Heart left ventricle (tissue), 16 donors: ENCODE results near the gene CCL3. TPM values are rescaled to one million over a fixed set of nuclear protein-coding genes. Genes with fewer than 3 reads are reported as not detected.

Experiments
- ATAC-seq, 4 donors: fragments of 200-7000 bp; cut with Tn5 transposase; one replicate each; pipeline ENCODE4 v1.9.1; 2020 to 2022; ENCODE audit warnings: moderate library complexity in 4 of 4, mild to moderate bottlenecking in 3 of 4, moderate number of reproducible peaks in 1 of 4
- DNase-seq, 5 donors: peaks; one replicate each; pipeline ENCODE4 v3.0.0-alpha.2; 2020
- H3K27ac ChIP-seq, 12 donors: fragments of 200-600 bp; sonication (generic) in 4 of 12; one replicate each; pipeline versions ENCODE4 v1.5.0 to v1.8.0; 2016 to 2022; ENCODE audit warnings: mild to moderate bottlenecking in 2 of 12
- H3K27me3 ChIP-seq, 9 donors: fragments of 200-600 bp; sonication (generic) in 2 of 9; one replicate each; pipeline versions ENCODE4 v1.5.1 to v1.8.0; 2016 to 2022; ENCODE audit warnings: mild to moderate bottlenecking in 3 of 9
- H3K36me3 ChIP-seq, 9 donors: fragments of 200-600 bp; sonication (generic) in 2 of 9; one replicate each; pipeline versions ENCODE4 v1.5.0 to v1.8.0; 2018 to 2022; ENCODE audit warnings: mild to moderate bottlenecking in 2 of 9
- H3K4me1 ChIP-seq, 12 donors: fragments of 200-600 bp; sonication (generic) in 4 of 12; one replicate each; pipeline versions ENCODE4 v1.5.0 to v1.8.0; 2016 to 2022; ENCODE audit warnings: mild to moderate bottlenecking in 3 of 12
- H3K4me3 ChIP-seq, 12 donors: fragments of 200-600 bp; sonication (generic) in 4 of 12; one replicate each; pipeline versions ENCODE4 v1.5.0 to v1.8.0; 2017 to 2022; ENCODE audit warnings: mild to moderate bottlenecking in 9 of 12, moderate library complexity in 4 of 12
- H3K9me3 ChIP-seq, 12 donors: fragments of 200-600 bp; sonication (generic) in 4 of 12; one replicate each; pipeline versions ENCODE4 v1.5.0 to v1.8.0; 2016 to 2022; ENCODE audit warnings: mild to moderate bottlenecking in 1 of 12
- POLR2A ChIP-seq, 2 donors: fragments of 450-650 bp; IDR thresholded peaks; one replicate each; pipeline ENCODE4 v1.6.1; 2017; ENCODE audit warnings: antibody characterized with exemption in 2 of 2, mild to moderate bottlenecking in 2 of 2, moderate library complexity in 2 of 2
- WGBS, 4 donors: extraction: QIAGEN DNeasy Blood & Tissue Kit in 2 of 4; methylation state at CpG; one replicate each; pipeline versions ENCODE4 v1.1.5 to v1.1.7; 2013 to 2018; 5-methylcytosine and 5-hydroxymethylcytosine counted together
- intact Hi-C, 10 donors: fragments of 100-400 bp; cut with DNase I; formaldehyde crosslinking; loops; one replicate each; pipeline versions ENCODE4 v1.11.1 to v1.14.2; 2022
- polyA plus RNA-seq, 2 donors: library from polyadenylated mRNA; stranded (reverse); fragments of 200-250 nt; gene quantifications; one replicate each; pipeline ENCODE4 v1.2.3, GENCODE V29; 2013
- total RNA-seq, 9 donors: library from RNA; depleted of rRNA in 2 of 9; stranded (reverse); fragments of >200 nt in 2 of 9; fragmentation: NEBNext Ultra II Directional in 3 of 9; extraction: Animal tissue kit (Norgen Biotek cat#: 25700) in 3 of 9; gene quantifications; one replicate each; pipeline versions ENCODE4 v1.1.0 to v1.2.4, GENCODE V29; 2016 to 2023
- TF ChIP-seq, protein P1 (sequence below), 12 donors: fragments of 200-600 bp; sonication (generic) in 4 of 12; IDR thresholded peaks; one replicate each; pipeline versions ENCODE4 v1.5.0 to v1.8.0; 2018 to 2022; ENCODE audit warnings: antibody characterized with exemption in 12 of 12, mild to moderate bottlenecking in 5 of 12
- donor health status: ischemic (EF 13 %, LVEDD 7.1; RV severe dilation, severe dysfunction).
- donor health status: healthy with polysubstance abuse.
- donor health status: DM: no; HTN: yes; CAD: no.
- donor health status: DM: no; HTN: no; CAD: no.
- donor health status: ischemic (EF 25% LVEDD 6.9; RV normal size, moderate dysfunction).
- donor health status: ischemic (EF 25% LVEDD 5.7; RV mildly dilated, moderate dysfunction).
- donor health status: healthy.
- donor health status: DM: yes; HTN: yes; CAD: no.
- donor health status: ischemic (EF 35%, LVEDD 5.7; RV mildly dilated, moderate dysfunction).
- donor health status: nonischemic (EF 11% LVEDD 7.7; RV severe dilation, severe dysfunction).
- donor health status: DM: yes; HTN: yes; CAD: no.
- donor health status: PGD.
- donor health status: ischemic (EF 29% LVEDD 5.4; RV normal size, mild dysfunction).
- donor health status: nonischemic (EF 23%, LVEDD 6.1; RV moderate dilation, normal function).

Gene CCL3
- total and polyA plus RNA-seq, 11 donors = 0.21 to 22.5 (median 0.57) TPM; not detected in 3

DNA sequence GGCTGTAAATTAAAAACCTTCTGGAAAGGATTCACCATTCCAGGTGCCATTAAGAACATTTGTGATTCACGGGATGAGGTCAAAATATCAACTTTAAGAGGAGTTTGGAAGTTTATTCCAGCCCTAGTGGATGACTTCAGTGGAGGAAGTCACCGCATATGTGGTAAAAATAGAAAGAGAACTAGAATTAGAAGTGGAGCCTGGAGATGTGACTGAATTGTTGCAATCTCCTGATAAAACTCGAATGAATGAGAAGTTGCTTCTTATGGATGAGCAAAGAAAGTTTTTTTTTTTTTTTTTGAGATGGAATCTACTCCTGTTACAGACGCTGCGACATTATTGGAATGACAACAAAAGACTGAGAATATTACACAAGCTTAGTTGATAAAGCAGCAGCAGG lies 40.4 kb upstream of the CCL3 start:
- no peak for ATAC-seq
- Histone ChIP-seq H3K4me3 (no peak overlapping the region), H3K27me3 (peaks cover 0 to 17% (median 0%) of the 10 kb centered on the region in 9 donors), H3K36me3 (no peaks in the 10 kb centered on the region), H3K27ac (no peak overlapping the region), H3K4me1 (peaks cover 0 to 22% (median 0%) of the 10 kb centered on the region in 12 donors), H3K9me3 (peaks cover 0 to 11% (median 6%) of the 10 kb centered on the region in 12 donors)
- intact Hi-C loops = loop anchor here in 1 of 10 donors (5.0 kb wide), 1 partner anchor 143 kb away; the partner anchor contains the start of gene CCL14
- DNase-seq = no peak
- no peak for TF ChIP-seq POLR2A (IDR thresholded peaks at IDR 0.05)
- TF ChIP-seq, protein P1, sequence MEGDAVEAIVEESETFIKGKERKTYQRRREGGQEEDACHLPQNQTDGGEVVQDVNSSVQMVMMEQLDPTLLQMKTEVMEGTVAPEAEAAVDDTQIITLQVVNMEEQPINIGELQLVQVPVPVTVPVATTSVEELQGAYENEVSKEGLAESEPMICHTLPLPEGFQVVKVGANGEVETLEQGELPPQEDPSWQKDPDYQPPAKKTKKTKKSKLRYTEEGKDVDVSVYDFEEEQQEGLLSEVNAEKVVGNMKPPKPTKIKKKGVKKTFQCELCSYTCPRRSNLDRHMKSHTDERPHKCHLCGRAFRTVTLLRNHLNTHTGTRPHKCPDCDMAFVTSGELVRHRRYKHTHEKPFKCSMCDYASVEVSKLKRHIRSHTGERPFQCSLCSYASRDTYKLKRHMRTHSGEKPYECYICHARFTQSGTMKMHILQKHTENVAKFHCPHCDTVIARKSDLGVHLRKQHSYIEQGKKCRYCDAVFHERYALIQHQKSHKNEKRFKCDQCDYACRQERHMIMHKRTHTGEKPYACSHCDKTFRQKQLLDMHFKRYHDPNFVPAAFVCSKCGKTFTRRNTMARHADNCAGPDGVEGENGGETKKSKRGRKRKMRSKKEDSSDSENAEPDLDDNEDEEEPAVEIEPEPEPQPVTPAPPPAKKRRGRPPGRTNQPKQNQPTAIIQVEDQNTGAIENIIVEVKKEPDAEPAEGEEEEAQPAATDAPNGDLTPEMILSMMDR (IDR thresholded peaks at IDR 0.05) = no peak
- WGBS, 4 donors = 28 to 36% (median 33%) methylated on average over 5 of the region's 5 CpGs

DNA sequence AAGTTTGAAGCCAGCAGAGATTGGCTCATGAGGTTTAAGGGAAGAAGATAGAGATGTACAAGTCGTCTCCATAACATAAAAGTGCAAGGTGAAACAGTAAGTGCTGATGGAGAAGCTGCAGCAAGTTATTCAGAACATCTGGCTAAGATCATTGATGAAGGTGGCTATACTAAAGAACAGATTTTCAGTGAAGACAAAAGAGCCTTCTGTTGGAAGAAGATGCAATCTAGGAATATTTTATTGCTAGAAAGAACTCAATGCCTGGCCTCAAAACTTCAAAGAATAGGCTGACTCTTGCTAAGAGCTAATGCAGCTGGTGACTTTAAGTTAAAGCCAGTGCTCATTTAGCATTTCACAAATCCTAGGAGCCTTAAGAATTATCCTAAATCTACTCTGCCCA lies 39.7 kb upstream of the CCL3 start:
- intact Hi-C loops = loop anchor here in 2 of 10 donors (5.0 to 10.0 kb wide), 2 partner anchors 65 to 142 kb away; partner anchors contain the start of genes CCL14 (in 1 of the 2), CCL3L1 (in 1 of the 2) and CCL3L3 (in 1 of the 2)
- peaks cover 0 to 22% (median 0%) of the 10 kb centered on the region in 12 donors for H3K4me1 ChIP-seq
- no peak for DNase-seq
- no peak overlapping the region for H3K27ac ChIP-seq
- no peaks in the 10 kb centered on the region for H3K36me3 ChIP-seq
- ATAC-seq = no peak
- peaks cover 0 to 18% (median 11%) of the 10 kb centered on the region in 12 donors for H3K9me3 ChIP-seq
- 29 to 43% (median 37%) methylated on average over 1 of the region's 1 CpG for WGBS, 4 donors
- H3K27me3 ChIP-seq = peaks cover 0 to 10% (median 0%) of the 10 kb centered on the region in 9 donors
- TF ChIP-seq POLR2A (IDR thresholded peaks at IDR 0.05) = no peak
- TF ChIP-seq, protein P1 (IDR thresholded peaks at IDR 0.05) = no peak
- H3K4me3 ChIP-seq = no peak overlapping the region

DNA sequence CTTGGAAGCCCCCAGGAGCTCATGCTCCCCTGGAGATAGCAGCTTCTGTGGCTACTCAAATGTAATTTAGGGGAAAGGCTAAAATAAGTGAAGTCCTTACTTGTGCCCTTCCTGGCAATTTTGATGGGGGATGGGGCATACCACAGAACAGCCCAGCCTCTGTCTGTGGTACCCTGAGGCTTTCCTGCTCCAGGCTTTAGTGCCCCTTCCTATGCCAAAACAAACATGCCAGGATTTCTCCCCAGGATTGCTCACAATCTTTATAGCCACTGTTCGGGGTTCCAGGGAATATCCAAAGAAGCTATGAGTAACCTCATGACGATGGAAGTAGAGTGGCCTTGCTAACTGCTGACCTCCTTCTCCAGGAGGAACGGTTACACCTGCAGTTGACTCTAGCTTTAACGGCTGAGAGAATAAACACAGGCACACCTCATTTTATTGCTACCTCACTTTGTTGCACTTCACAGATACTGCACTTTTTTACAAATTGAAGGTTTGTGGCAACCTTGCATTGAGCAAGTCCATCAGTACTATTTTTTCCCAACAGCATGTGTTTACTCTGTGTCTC lies 38.6 kb upstream of the CCL3 start:
- intact Hi-C loops = loop anchor here in 1 of 10 donors (10.0 kb wide), 1 partner anchor 66 kb away; the partner anchor contains the start of genes CCL3L1 and CCL3L3
- peaks cover 0 to 21% (median 11%) of the 10 kb centered on the region in 12 donors for H3K9me3 ChIP-seq
- DNase-seq = no peak
- WGBS, 4 donors = 86 to 89% (median 88%) methylated on average over 4 of the region's 4 CpGs
- peaks cover 0 to under 1% (median 0%) of the 10 kb centered on the region in 9 donors for H3K27me3 ChIP-seq
- H3K4me1 ChIP-seq = peaks cover 0 to 17% (median 0%) of the 10 kb centered on the region in 12 donors
- no peak for TF ChIP-seq POLR2A (IDR thresholded peaks at IDR 0.05)
- TF ChIP-seq, protein P1 (IDR thresholded peaks at IDR 0.05) = no peak
- H3K4me3 ChIP-seq = no peak overlapping the region
- H3K27ac ChIP-seq = no peak overlapping the region
- no peaks in the 10 kb centered on the region for H3K36me3 ChIP-seq
- ATAC-seq = no peak

DNA sequence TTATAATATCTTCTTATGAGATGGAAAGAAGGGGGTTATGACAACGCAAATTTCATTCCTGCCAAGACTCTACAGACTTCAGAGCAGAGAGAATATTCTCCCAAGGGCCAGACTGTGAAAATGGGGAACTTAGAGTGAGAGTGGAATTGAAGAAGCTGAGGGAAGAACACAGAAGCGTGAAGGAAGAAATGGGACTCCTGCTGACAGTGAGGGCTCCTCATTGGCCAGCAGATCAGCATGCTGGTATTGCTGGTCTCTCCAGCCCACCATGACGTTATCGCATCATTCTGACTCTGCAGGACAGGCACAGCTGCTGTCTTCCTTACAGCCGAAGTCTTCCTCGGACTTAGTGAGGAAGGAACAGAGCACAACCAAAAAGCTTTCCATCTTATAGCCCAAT lies 38.0 kb upstream of the CCL3 start:
- H3K36me3 ChIP-seq = no peaks in the 10 kb centered on the region
- H3K4me3 ChIP-seq = no peak overlapping the region
- intact Hi-C loops = loop anchor here in 1 of 10 donors (10.0 kb wide), 1 partner anchor 67 kb away; the partner anchor contains the start of genes CCL3L1 and CCL3L3
- H3K27me3 ChIP-seq = no peaks in the 10 kb centered on the region
- peaks cover 0 to 21% (median 11%) of the 10 kb centered on the region in 12 donors for H3K9me3 ChIP-seq
- ATAC-seq (no peak), DNase-seq (no peak)
- peaks cover 0 to 16% (median 0%) of the 10 kb centered on the region in 12 donors for H3K4me1 ChIP-seq
- TF ChIP-seq, protein P1 (IDR thresholded peaks at IDR 0.05) = no peak
- 76 to 80% (median 78%) methylated on average over 6 of the region's 6 CpGs for WGBS, 4 donors
- no peak overlapping the region for H3K27ac ChIP-seq
